HG03520 (cell line): ENCODE measurements around the gene PPP1R15B.
"Not testable (repeated sequence)": the region's sequence is repeated elsewhere in the genome, so short reads cannot be mapped to it uniquely, and the experiment has no call there.

Source experiments
- ATAC-seq: cut with Tn5 transposase; IDR thresholded peaks from one replicate; pipeline ENCODE4 v1.9.1; 2021; ENCODE audit warnings: mild to moderate bottlenecking, moderate library complexity; ENCODE audit not compliant: unreplicated experiment

The PPP1R15B gene

GRCh38 chr1:204422061-204422705 is 10.6 kb upstream of the PPP1R15B start:
- not testable (repeated sequence) for ATAC-seq

- no peak for ATAC-seq
Observed at GRCh38 chr1:204421441-204421840, 9.8 kb upstream of the PPP1R15B start.

DNA sequence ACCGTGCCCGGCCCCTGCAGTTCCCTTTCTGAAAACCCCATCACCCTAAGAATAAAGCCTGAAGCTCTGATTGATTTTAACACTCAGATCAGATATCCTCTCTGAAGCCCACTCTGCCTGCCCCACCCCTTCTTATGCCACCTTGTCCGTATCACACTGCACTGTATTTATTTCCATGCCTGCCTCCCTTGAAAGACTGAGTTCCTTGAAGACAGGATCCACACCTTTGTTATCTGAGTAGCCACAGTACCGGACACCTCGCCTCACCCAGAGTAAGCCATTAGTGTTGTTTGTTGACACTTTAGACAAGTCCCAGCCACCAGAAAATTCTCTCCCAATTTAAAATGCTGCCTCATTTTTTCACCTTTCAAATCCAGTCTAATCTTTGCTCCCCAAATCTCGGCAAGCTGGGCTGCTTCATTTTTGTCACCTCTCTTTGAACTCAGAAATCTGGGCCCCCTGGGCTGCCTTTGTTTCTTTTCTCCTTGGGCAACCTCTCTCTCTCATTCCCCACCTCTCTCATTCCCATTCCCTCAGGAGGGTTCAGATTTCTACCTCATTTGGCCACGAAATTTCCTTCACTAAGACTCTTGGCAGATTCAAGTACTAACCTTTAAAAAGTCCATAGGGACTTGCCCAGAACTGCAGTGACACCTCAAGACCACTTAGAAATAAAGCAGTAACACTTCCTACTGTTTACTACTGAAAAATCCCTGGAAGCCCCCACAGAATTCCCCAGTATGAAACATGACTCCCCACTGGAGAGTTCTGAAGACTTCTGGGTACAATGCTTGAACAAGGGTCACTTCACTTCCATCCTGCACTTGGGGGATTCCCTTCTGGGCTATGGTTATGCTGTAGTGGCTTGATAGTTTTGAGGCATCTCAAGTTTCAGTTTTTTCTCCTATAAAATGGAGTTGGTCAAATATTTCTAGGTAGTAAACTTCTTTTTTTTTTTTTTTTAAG is 8.7 kb upstream of the PPP1R15B start:
- ATAC-seq: no peak

DNA sequence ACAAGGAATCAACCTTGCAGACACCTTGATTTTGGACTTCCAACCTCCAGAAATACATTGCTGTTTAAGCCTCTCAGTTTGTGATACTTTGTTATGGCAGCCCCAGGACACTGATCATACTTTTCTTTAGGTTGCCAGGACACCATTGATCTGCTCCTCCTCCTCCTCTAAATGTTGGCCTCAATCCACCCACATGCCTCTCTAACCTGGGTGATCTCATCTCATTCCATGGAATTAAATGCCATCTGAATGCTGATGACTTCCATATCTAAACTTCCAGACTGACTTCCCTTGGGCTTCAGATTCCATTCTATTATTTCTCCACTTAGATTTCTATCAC is 7.4 kb upstream of the PPP1R15B start:
- no peak for ATAC-seq

DNA sequence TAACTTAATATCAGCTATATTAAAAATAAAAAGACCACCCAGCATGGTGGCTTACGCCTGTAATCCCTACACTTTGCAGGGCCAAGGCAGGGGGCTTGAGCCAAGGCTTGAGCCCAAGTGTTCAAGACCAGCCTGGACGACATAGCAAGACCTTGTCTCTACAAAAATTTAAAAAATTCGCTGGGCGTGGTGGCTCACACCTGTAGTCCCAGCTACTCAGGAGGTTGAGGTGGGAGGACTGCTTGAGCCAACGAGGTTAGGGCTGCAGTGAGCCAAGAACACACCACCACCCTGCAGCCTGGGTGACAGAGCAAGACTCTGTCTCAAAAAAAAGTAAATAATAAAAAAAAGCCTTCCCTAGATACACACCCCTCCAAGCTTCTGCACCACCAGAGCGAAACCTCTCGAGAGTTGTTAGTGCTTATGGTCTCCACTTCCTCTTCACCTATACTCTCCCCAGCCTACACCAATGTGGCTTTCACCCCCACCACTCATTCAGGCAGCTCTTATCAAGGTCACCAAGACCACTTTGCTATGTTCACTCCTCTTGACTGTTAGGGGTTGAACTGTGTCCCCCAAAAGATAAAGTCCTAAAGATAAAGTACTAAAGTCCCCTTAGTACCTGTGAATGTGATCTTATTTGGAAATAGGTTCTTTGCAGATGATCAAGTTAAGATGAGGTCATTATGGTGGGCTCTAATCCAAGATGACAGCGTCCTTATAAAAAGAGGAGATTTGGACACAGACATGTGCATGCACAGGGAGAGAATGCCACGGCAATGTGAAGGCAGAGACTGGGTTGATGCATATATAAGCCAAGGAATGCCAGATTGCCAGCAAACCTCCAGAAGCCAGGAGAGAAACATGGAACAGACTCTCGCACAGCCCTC is 6.8 kb upstream of the PPP1R15B start:
- ATAC-seq: no peak

GRCh38 chr1:204417074-204417997 is 5.7 kb upstream of the PPP1R15B start:
- no peak for ATAC-seq

DNA sequence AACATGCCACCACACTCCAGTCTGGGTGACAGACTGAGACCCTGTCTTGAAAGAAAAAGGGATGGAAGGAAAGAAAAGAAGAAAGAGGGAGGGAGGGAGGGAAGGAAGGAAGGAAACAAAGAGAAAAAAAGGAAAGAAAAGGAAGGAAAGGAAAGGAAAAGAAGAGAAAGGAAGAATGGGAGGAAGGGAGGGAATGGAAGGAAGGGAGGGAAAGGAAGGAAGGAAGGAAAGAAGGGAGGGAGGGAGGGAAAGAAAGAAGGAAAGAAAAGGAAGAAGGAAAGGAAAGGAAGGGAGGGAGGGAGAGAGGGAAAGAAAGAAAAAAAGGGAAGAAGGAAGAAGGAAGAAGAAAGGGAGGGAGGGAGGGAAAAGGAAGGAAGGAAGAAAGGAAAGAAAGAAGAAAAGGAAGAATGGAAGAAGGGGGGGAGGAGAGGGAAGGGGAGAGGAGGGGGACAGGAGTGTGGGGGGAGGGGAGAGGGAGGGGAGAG is 5.0 kb upstream of the PPP1R15B start:
- no peak for ATAC-seq

DNA sequence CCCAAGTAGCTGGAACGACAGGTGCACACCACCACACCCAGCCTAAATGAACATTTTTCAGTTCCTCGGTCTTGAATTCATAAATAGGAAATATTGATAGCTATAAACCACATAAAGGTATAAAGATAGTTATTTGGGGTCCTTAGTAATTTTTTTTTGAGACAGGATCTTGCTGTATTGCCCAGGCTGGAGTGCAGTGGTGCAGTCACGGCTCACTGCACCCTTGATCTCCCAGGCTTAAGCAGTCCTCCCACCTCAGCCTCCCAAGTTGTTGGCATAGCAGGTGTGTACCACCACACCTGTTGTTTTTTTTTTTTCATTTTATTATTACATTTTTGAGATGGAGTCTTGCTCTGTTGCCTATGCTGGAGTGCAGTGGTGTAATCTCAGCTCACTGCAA is 3.7 kb upstream of the PPP1R15B start:
- ATAC-seq: no peak

GRCh38 chr1:204414016-204414415 is 2.4 kb upstream of the PPP1R15B start:
- ATAC-seq: no peak

DNA sequence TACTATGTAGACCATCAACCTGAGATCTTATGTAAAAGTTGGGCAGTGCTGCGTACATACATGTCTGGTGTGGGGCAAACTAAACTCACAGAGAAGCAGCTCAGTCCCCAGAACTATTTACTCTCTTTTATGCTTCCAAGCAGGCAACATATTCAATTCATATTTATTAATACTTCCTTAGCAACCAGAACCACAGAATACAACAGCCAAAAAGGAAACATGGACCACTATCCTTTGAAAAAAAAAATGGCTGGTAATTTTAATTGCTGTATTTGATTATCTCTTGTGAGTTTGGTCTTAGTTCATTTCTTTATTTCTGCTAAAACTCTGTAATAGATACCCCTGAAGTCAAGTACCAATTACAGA is 1.5 kb upstream of the PPP1R15B start:
- no peak for ATAC-seq

GRCh38 chr1:204410688-204411450 is 748 bp downstream of the PPP1R15B start:
- ATAC-seq: peak; percentile 27

DNA sequence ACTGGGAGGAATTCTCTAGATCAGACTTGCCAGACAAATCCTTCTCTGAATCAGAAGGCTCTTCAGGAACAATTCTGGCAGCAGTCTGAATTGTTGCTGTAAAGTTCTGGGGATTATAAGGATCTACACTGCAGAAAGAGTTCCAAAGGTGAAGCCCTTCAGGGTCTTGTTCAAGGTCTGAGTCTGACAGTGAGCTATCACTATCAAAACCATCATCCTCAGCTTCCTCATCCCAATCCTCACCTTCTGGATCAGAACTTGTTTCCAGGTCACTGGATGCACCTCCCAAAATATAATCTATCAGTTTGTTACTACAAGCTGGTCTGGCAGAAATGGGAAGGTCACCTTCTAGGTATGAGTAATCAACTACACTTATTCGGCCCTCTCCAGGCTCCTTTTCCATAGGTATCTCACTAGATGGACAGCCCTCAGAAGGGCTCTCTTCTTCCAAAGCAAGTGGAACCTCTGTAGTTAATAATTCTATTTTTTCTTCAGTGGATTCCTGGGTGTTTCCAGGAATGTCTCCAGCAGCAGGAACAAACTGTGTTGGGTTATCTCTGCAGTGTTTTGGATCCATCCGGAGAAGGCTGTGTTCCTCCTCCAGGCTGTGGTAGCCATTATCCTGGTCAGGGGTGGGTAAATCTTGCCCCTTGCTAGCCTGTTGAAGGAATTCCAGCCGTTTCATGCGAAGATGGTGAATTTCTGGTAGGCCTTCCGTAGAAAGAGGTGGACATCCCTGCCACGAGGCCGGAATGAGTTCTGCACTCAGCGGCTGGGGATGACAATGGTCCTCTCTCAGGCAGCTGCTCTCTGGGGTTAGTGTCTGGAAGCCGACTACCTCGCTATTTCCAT is 1.6 kb downstream of the PPP1R15B start:
- no peak for ATAC-seq

DNA sequence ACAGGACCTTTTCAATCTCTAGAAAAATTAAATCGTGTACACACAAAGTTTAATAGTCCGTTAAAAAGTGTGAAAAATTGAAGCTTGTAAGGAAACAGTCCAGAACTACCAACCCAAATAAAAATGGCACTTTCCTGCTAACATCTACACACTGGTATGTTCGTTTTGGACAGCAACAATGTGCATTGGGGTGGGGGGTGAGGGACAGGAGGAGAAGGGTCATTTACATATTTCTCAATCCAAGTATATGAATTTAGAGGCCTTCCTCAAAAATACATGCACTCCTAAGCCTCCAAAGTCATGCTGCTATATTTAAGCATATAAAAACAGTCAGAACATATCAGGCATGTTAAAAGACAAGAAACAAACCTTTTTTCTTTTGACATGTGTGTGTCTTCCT is 2.5 kb downstream of the PPP1R15B start:
- ATAC-seq: no peak

DNA sequence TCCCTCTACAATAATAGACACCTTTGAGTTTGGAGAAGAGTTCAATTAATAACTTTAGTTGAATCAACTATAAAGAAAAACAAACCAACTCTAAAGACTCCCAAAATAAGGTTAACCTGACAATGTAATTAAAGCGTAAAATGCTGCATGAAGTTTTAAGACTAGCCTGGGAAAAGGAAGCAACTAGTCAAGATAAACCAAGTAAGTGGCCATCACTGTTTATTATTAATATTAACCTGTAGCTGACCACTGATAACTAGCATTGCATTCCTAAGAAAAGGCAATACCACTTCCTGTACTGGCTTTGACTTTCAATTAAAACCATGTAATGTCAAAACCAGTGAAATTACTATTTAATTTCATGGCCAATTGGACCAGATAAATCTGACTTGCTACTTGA is 3.0 kb downstream of the PPP1R15B start:
- no peak for ATAC-seq

DNA sequence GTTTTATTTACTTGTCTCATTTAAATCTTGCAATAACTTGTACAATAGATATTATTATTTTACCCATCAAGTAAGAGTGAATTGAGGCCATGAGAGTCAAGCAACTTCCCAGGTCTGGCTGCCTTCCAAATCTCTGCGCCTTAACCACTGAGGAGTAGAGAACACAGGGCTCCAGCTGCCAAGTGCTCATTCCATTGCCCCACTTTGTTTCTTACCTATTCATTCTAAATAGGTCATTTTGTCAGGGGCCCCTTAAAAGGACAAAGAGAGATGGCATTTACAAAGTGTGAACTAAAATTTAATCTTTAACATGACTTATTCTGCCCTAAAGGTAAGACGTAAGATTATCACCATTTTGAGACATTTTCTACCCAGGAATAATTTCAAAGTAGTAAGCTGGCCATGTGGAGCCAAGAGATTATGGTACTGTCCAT is 3.5 kb downstream of the PPP1R15B start:
- no peak for ATAC-seq

DNA sequence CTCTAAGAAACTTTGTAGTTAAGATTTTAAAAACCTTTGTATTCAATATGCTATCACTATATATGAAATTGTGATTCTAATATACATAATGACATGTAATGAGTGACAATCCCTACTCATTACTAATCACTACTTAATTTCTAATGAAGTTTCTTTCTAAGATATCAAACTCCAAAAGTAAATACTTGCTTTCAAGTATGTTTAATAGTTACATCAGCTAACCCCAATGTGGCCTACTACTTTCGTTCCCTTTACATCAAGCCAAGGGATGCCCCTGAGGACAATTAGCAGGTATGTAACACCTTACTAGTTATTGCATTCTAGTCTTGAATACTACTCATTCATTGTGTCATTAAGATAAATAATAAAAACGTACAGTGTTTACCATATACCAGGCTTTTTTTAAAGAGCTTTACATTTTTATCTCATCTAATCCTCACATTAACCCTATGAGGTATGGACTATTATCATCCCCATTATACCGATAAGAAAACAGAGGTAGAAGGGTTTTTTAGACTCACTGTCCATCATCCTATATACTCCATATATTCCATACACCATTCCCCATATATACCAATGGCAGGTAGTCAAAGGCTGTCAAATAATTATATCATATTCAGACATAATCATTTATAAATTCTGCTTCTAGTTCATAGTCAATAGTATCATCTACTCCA is 4.2 kb downstream of the PPP1R15B start:
- no peak for ATAC-seq

DNA sequence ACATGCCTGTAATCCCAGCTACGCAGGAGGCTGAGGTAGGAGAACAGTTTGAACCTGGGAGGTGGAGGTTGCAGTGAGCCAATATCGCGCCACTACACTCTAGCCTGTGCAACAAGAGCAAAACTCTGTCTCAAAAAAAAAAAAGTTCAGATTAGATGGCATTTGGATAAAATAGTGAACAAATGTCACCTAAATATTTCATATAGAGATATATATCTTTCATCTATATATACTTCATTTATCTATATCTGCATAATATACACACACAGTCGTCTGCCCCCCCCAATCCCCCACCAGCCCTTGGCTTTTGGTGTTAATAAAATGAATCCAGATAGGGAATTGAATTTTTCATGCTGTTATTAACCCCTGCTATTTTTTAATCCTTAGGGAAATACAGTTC is 5.0 kb downstream of the PPP1R15B start:
- ATAC-seq: no peak

DNA sequence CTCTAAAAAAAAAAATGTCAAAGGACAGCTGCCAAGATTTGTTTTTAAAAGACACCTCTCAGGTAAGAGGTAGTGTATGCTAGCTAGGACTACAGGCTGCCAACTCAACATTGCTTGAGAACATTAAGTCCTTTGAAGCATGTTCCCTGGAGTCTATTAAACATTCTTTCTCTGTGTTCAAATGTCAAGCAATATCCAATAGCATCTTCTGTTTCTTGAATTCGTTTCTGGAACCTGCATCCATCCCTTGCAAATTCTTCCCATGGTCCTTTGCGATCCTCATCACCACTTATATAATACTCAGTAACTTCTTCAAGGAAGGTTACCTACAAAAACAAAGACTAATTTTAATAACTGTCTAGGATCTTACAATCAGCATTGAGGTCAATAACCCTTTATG is 5.6 kb downstream of the PPP1R15B start:
- no peak for ATAC-seq
